Measurements from ENCODE around the gene HRC.

HRC gene

GRCh38 chr19:49114630-49115363 lies 40.4 kb downstream of the HRC start:
- DNase-seq (ENCODE audit: low spot score), result peak; percentile 48

GRCh38 chr19:49113762-49114629 lies 41.2 kb downstream of the HRC start, which contains the start of gene LIN7B:
Gene LIN7B (plus strand): TSS chr19:49114370. CDS start chr19:49114405, 35 bp downstream.
- peak; percentile 72 for DNase-seq (ENCODE audit: low spot score)

GRCh38 chr19:49111218-49111998 lies 43.8 kb downstream of the HRC start:
- no peak for DNase-seq (ENCODE audit: low spot score)

DNA sequence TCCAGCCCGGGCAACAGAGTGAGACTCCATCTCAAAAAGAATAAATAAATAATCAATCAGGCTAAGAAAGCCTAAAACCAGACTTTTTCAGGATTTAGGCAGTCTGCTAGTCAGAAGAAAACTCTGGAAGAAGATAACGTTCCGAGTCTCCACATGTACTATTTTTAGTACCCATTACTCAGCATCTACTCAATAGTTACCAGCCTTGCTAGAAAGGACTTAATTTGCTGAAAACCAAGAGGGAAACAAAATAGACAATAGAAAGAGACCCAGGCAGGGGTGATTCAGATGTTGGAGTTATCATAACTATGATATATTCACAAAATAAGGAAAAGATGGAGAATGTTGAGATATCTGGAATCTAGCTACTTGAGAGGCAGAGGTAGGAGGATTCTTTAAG lies 44.6 kb downstream of the HRC start:
- no peak for DNase-seq (ENCODE audit: low spot score)

- DNase-seq (ENCODE audit: low spot score), result no peak
Measured at GRCh38 chr19:49109569-49110233, 45.5 kb downstream of the HRC start.

DNA sequence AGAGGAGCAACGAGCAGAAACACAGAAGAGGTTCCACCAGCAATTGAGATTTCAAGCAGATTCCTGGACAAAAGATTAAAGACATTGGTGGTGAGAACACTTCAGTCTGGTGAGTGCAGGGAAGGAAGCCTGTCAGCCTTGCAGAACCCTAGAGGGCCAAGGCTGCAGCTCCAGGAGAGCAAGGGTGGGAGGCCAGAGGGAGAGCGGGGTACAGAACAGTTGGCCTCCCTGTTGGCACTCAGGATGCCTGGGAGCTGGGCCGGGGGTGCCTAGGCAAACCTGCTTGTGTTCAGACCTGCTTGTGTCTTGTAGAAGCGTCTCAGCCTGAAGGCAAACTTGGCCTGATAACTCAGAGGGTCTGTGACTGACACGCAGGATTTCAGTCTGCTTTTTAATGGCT lies 46.1 kb downstream of the HRC start:
- DNase-seq (ENCODE audit: low spot score), result no peak

DNA sequence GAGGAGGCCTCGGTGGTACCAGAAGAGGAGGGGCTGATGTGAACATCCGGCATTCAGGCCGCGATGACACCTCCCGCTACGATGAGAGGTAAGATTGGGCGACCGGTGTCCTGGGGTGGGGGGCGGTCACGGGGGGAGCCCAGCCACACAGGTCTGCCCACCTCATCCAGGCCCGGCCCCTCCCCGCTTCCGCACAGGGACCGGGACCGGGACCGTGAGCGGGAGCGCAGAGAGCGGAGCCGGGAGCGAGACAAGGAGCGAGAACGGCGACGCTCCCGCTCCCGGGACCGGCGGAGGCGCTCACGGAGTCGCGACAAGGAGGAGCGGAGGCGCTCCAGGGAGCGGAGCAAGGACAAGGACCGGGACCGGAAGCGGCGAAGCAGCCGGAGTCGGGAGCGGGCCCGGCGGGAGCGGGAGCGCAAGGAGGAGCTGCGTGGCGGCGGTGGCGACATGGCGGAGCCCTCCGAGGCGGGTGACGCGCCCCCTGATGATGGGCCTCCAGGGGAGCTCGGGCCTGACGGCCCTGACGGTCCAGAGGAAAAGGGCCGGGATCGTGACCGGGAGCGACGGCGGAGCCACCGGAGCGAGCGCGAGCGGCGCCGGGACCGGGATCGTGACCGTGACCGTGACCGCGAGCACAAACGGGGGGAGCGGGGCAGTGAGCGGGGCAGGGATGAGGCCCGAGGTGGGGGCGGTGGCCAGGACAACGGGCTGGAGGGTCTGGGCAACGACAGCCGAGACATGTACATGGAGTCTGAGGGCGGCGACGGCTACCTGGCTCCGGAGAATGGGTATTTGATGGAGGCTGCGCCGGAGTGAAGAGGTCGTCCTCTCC lies 47.4 kb downstream of the HRC start:
- DNase-seq (ENCODE audit: low spot score), result no peak

DNA sequence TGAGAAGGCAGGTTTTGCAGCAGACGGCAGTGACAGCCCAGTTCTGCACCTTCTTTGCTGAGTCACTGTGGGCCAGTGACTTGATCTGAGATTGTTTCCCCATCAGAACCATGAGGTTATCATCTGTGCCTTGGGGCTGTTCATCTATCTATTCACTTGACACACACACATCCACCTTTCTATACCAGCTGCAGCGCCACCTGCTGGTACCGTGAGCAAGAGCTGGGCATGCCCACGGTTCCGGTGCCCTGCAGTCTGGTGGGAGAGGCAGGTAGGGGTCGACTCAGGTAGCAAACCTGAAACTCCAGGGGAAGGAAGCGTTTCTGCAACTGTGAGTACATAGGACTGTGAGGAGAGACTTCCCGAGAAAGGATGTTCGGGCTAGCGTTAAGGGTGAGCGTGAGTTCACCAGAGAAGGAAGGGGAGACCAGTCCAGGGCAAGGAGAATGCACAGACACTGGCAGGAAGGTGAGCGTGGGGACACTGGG lies 48.5 kb downstream of the HRC start:
- DNase-seq (ENCODE audit: low spot score), result peak; percentile 65

GRCh38 chr19:49104229-49104864 lies 50.8 kb downstream of the HRC start:
- DNase-seq (ENCODE audit: low spot score), result no peak

DNA sequence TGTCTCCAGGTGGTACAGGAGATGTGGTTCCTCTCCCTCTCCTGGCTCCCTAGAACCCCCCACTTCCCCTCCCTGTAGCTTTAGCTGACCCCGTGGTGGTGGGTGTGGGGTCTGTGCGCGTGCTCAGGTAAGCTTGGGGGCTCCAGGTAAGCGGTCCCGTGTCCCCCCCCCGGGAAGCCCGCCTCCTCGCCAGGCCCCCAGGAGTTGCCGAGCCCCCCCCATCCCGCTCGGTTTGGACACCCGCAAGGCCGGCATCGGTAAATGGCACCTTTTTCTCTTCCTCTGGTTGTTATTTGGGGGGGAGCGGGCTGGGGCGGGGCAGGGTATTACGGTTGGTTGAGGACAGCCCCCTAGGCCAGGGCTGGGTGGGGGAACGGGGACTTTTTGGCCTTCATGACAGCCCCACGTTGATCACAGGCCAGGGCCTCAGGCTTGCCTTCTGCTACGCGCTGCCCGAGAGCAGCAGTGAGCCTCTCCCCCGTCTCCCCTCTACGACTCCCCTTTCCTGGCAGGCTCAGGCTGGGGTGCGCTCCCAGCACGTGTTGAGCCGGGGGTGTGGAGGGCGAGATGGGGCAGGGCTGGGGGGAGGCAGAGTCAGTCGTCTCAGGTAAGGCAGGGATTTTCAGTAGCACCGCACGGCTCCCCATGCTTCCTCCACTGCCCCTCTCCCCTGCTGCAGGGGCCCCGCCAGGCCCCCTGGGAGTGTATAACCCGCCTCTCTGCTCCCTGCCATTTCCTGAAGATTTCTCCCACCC lies 51.7 kb downstream of the HRC start:
- DNase-seq (ENCODE audit: low spot score), result no peak

DNA sequence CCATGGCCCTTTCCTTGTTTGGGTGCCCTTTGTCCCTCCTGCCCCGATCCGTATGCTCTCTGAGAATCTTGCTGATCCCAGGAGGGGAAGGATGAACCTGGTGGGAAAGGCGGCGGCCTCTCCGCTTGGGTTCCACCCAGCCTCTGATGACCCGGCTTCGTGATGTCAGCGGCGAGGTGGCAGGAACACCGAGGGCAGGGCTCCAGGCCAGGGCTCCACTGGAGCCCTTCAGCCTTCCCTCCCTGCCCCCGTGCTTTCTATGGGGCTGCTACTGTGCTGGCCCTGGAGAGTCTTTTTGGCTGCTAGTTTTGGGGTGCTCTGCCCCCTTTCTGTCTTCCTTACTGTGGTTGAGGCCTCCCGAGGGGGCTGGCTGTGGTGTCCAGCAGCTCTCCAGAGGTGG lies 52.9 kb downstream of the HRC start:
- DNase-seq (ENCODE audit: low spot score), result no peak
